ENCODE measurements around the gene GPC1.

DNA sequence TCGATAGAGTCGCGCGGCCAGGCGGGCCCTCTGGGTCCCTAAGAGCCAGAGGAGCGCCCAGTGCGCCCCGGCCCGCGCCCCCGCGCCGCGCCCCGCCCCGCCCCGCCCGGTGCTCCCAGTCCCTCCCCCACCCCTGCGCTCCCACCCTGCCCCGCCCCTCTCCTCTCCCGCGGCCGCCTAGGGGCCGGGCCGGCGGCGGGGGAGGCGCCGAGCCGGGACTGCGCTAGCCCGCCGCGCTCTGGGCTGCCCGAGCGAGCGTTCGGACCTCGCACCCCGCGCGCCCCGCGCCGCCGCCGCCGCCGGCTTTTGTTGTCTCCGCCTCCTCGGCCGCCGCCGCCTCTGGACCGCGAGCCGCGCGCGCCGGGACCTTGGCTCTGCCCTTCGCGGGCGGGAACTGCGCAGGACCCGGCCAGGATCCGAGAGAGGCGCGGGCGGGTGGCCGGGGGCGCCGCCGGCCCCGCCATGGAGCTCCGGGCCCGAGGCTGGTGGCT is at the start of gene GPC1:
- TF ChIP-seq POLR2A (IDR thresholded peaks at IDR 0.05; ENCODE audit: low read depth, low read length) (no peak), SPI1 (IDR thresholded peaks at IDR 0.05; ENCODE audit: low read depth, low read length) (no peak), POLR2AphosphoS5 (IDR thresholded peaks at IDR 0.05; ENCODE audit: low read depth, low read length) (no peak), TAF1 (IDR thresholded peaks at IDR 0.05; ENCODE audit: low read depth, low read length) (no peak)

All from GM12891 (cell line).